Tibial artery (tissue), 4 donors: Measurements from ENCODE around the gene SPATA17.

Experiments used
- DNase-seq, 2 donors: peaks; one replicate each; pipeline ENCODE4 v3.0.0-alpha.2; 2019
- H3K27ac ChIP-seq, 2 donors: fragments of 200-600 bp; sonication (generic) in 1 of 2; 1 replicate in 1 of 2; 2 replicates in 1 of 2; pipeline ENCODE4 v1.5.1; 2018 to 2019; ENCODE audit warnings: mild to moderate bottlenecking in 1 of 2
- H3K27me3 ChIP-seq, 2 donors: fragments of 200-600 bp; sonication (generic) in 1 of 2; one replicate each; pipeline versions ENCODE4 v1.5.1 to v1.6.0; 2016 to 2019
- H3K36me3 ChIP-seq, 3 donors: fragments of 200-600 bp; sonication (generic) in 2 of 3; one replicate each; pipeline ENCODE4 v1.5.1; 2016 to 2019; ENCODE audit warnings: mild to moderate bottlenecking in 2 of 3
- H3K4me1 ChIP-seq, 4 donors: fragments of 200-600 bp; sonication (generic) in 2 of 4; 1 replicate in 3 of 4; 2 replicates in 1 of 4; pipeline ENCODE4 v1.5.1; 2016 to 2019
- H3K4me3 ChIP-seq, 2 donors: fragments of 200-600 bp; sonication (generic) in 1 of 2; 1 replicate in 1 of 2; 2 replicates in 1 of 2; pipeline ENCODE4 v1.5.1; 2018 to 2019; ENCODE audit warnings: mild to moderate bottlenecking in 2 of 2
- H3K9me3 ChIP-seq, 3 donors: fragments of 200-600 bp; sonication (generic) in 1 of 3; one replicate each; pipeline ENCODE4 v1.5.1; 2016 to 2019
- intact Hi-C: fragments of 100-400 bp; cut with DNase I; formaldehyde crosslinking; loops from one replicate; pipeline ENCODE4 v1.15.0; 2023; ENCODE audit warnings: low total_unique reads
- TF ChIP-seq, protein P1 (sequence below), 2 experiments: fragments of 200-600 bp in 1 of 2; fragments of 450-650 bp in 1 of 2; IDR thresholded peaks; one replicate each; pipeline ENCODE4 v1.5.1; 2017 to 2019; ENCODE audit warnings: antibody characterized with exemption in 2 of 2, mild to moderate bottlenecking in 1 of 2, moderate library complexity in 1 of 2

Gene SPATA17

DNA sequence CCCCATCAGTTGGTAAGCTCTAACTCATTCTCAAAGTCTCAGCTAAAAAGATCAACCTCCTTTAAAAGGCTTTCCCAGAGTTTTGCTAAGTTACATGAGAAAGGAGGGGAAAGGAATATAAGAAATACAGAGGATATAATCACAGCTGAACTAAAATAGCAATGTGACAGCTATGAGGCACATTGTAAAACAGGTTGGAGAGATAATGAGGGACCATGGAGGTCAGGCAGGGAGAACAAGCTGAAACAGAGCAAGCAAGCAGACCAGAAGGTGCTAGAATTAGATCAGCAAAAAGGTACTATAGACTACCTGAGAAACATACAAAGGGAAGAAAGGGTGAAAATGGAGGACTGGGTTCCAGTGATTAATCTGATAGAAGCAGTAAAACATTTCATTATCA, 28.8 kb upstream of the SPATA17 start:
- intact Hi-C loops = no loop called here
- H3K4me3 ChIP-seq = no peak overlapping the region
- H3K36me3 ChIP-seq = peaks cover 0 to 28% (median 9%) of the 10 kb centered on the region in 3 donors
- H3K4me1 ChIP-seq = no peaks in the 10 kb centered on the region
- DNase-seq = no peak
- H3K27ac ChIP-seq = no peak overlapping the region
- H3K27me3 ChIP-seq = no peaks in the 10 kb centered on the region
- TF ChIP-seq, protein P1, sequence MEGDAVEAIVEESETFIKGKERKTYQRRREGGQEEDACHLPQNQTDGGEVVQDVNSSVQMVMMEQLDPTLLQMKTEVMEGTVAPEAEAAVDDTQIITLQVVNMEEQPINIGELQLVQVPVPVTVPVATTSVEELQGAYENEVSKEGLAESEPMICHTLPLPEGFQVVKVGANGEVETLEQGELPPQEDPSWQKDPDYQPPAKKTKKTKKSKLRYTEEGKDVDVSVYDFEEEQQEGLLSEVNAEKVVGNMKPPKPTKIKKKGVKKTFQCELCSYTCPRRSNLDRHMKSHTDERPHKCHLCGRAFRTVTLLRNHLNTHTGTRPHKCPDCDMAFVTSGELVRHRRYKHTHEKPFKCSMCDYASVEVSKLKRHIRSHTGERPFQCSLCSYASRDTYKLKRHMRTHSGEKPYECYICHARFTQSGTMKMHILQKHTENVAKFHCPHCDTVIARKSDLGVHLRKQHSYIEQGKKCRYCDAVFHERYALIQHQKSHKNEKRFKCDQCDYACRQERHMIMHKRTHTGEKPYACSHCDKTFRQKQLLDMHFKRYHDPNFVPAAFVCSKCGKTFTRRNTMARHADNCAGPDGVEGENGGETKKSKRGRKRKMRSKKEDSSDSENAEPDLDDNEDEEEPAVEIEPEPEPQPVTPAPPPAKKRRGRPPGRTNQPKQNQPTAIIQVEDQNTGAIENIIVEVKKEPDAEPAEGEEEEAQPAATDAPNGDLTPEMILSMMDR (IDR thresholded peaks at IDR 0.05) = no peak
- no peaks in the 10 kb centered on the region for H3K9me3 ChIP-seq

DNA sequence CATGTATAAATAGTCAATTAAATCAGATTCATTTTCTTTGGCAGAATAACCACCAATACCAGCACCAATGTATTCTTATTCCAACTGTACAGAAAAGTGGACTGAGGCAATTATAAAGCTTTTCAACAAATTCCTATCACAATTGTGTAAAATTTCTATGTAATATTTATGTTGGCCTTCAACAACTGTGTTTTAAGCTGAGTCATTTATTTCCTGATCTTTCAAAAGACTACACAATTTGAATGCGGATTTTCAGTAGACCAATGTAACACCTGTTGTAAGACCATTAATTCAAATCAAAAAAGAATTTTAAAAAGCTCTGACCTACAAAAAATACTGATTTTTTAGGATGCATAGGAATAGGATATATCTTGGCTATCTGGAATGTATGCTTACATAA, 25.8 kb upstream of the SPATA17 start:
- no peaks in the 10 kb centered on the region for H3K27me3 ChIP-seq
- no peak for DNase-seq
- TF ChIP-seq, protein P1 (IDR thresholded peaks at IDR 0.05) = no peak
- H3K4me3 ChIP-seq = no peak overlapping the region
- no peaks in the 10 kb centered on the region for H3K4me1 ChIP-seq
- H3K9me3 ChIP-seq = no peaks in the 10 kb centered on the region
- intact Hi-C loops = no loop called here
- peaks cover 16 to 28% (median 24%) of the 10 kb centered on the region in 3 donors for H3K36me3 ChIP-seq
- no peak overlapping the region for H3K27ac ChIP-seq

DNA sequence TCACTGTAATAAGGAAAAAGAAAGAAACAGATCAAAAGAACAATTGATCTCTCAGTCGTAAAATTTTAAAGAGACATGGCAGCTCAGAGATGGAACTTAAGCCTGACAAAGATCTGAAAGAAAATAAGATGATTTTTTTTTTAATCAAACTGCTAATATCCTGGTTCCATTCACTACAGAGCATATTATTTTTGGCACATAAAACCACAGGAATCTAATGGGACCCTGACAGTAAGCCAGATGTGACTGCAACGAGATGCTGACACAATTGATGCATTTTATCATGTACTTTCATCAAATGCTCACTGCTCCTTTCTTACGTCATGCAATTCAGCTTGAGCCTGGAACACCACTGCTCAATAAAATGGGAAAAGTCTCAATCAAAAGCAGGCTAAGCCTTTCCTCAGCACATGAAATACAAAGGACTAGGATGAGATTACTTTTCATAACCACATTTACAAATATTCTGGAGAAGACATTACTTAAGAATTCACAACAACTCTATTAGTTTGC, 16.9 kb upstream of the SPATA17 start:
- Histone ChIP-seq H3K4me1 (no peaks in the 10 kb centered on the region), H3K36me3 (peaks cover 15 to 18% (median 16%) of the 10 kb centered on the region in 3 donors), H3K4me3 (no peak overlapping the region), H3K9me3 (no peaks in the 10 kb centered on the region), H3K27me3 (no peaks in the 10 kb centered on the region), H3K27ac (no peak overlapping the region)
- DNase-seq = no peak
- TF ChIP-seq, protein P1 (IDR thresholded peaks at IDR 0.05) = no peak
- intact Hi-C loops = no loop called here

DNA sequence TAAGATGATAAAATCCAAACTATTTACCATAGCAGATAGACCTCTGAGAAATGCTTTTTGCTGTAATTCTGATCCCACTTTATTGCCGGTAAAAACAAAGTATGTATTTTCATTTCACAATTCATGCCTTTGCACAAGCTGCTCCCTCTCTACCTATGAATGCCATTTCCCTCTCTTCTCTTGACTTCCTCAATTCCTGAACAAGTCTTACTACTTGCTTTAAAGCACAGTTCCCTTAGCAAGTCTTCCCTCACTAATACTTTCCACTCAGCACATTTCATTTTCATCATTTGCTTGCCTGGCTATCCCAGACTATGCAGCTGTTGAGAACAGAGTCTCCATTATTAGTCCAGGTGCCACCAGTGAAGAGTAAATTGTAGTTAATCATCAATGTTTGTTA, 14.0 kb upstream of the SPATA17 start:
- Histone ChIP-seq H3K9me3 (no peaks in the 10 kb centered on the region), H3K36me3 (peaks cover 0 to 18% (median 13%) of the 10 kb centered on the region in 3 donors), H3K27ac (no peak overlapping the region), H3K27me3 (no peaks in the 10 kb centered on the region), H3K4me1 (no peaks in the 10 kb centered on the region), H3K4me3 (no peak overlapping the region)
- no peak for DNase-seq
- TF ChIP-seq, protein P1 (IDR thresholded peaks at IDR 0.05) = no peak
- intact Hi-C loops = no loop called here

DNA sequence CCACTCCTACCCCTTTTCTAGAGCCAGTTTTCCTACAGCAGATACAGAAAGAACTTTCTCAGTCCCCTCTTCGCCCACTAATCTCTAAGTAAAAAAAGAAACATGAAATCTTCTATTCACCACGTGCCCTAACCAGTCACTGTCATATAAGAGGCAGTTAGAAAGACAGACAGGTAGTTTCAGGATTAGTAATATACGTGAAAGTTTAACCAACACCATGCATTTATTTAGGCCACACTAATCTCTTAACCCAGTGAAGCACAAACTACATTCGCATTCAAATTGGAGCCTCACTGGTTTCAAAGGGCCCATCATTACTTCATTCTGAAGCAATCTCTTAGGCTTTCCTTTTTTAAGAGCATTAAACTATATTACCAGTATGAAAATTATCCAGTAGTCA, 10.3 kb upstream of the SPATA17 start:
- H3K9me3 ChIP-seq = no peaks in the 10 kb centered on the region
- peaks cover 0 to 18% (median 8%) of the 10 kb centered on the region in 3 donors for H3K36me3 ChIP-seq
- no peak overlapping the region for H3K27ac ChIP-seq
- DNase-seq = no peak
- H3K4me3 ChIP-seq = no peak overlapping the region
- no peaks in the 10 kb centered on the region for H3K27me3 ChIP-seq
- intact Hi-C loops = no loop called here
- no peaks in the 10 kb centered on the region for H3K4me1 ChIP-seq
- TF ChIP-seq, protein P1 (IDR thresholded peaks at IDR 0.05) = no peak

DNA sequence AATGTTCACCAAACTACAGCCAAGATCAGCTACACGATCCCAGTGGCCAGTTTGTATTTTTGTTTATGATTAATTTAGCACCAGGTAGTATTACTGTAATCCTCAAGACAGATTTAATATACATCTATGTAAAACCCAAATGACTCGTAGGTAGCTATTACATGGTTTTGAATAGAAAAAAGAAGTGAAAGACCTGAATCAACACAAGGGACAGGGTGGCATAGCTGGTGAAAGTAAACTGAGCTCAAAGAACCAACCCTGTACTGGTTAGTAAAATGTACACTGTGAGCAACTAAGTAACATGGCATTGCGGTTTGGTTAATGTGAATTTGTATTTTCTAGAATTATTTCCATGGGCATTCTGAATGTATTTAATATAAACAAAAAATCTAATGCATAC, 9.1 kb upstream of the SPATA17 start:
- H3K27me3 ChIP-seq = no peaks in the 10 kb centered on the region
- no peak overlapping the region for H3K27ac ChIP-seq
- TF ChIP-seq, protein P1 (IDR thresholded peaks at IDR 0.05) = no peak
- peaks cover 0 to 2% (median 0%) of the 10 kb centered on the region in 4 donors for H3K4me1 ChIP-seq
- H3K4me3 ChIP-seq = no peak overlapping the region
- peaks cover 0 to 18% (median 8%) of the 10 kb centered on the region in 3 donors for H3K36me3 ChIP-seq
- H3K9me3 ChIP-seq = no peaks in the 10 kb centered on the region
- intact Hi-C loops = no loop called here
- DNase-seq = no peak
